HG02798 (cell line): ENCODE data around the gene EXO5.
A peak's percentile ranks its signal among the peaks of the same experiment; 100 is the strongest.
"Not testable (repeated sequence)": the region's sequence is repeated elsewhere in the genome, so short reads cannot be mapped to it uniquely, and the experiment has no call there.

Source experiments
- ATAC-seq: cut with Tn5 transposase; IDR thresholded peaks from one replicate; pipeline ENCODE4 v1.9.1; 2021; ENCODE audit warnings: mild to moderate bottlenecking; ENCODE audit not compliant: unreplicated experiment, poor library complexity

Gene EXO5, protein sequence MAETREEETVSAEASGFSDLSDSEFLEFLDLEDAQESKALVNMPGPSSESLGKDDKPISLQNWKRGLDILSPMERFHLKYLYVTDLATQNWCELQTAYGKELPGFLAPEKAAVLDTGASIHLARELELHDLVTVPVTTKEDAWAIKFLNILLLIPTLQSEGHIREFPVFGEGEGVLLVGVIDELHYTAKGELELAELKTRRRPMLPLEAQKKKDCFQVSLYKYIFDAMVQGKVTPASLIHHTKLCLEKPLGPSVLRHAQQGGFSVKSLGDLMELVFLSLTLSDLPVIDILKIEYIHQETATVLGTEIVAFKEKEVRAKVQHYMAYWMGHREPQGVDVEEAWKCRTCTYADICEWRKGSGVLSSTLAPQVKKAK

DNA sequence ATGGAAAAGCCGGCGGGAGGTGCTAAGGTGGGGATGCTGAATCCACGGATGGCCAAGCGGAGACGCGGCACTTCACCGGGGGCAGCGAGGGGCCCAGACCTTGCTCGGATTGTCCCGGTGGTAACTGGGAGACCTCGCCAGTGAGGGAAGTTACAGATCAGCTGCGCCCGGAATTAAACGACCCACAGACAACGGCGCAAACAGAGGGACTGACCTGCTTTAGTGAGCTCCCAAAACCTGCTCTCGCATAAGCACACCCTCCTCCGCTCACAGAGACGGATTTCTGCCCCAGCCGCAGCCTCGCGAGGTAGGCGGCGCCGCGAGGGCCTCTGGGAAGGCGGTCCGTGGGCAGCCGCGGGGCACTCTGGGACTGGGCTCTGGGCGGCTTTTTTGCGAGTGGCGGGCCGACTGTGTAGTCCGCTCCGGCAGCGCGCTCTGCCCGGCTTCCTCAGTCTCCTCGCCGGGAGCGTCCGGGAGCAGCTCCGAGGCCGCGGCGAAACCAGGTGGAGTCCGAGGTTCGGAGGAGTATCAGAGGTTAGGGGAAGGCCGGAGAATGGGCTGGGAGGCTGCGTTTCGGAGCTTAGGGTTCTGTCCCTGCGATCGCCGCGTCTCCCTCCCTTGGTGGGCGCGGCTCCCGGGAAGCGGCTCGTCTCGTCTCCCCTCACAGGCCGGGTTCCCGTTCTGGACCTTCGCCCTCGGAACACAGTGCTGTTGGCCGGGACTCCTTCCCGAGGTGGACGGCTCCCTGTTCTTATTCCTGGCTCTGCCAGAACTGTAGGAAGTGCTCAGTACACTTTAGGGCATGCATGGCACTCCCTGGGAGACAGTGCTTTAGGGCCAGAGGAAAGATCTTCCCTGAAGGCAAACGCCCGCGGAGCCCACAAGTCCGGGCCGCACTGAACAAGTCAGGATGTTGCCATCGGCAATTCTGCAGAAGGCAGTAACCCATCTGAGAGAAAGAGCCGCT is at the start of gene EXO5:
TSS of gene EXO5 (plus strand) at position 393 of the 967 bp plus-strand sequence. CDS start 5,778 bp downstream, outside the sequence.
- ATAC-seq = peak; percentile 92

DNA sequence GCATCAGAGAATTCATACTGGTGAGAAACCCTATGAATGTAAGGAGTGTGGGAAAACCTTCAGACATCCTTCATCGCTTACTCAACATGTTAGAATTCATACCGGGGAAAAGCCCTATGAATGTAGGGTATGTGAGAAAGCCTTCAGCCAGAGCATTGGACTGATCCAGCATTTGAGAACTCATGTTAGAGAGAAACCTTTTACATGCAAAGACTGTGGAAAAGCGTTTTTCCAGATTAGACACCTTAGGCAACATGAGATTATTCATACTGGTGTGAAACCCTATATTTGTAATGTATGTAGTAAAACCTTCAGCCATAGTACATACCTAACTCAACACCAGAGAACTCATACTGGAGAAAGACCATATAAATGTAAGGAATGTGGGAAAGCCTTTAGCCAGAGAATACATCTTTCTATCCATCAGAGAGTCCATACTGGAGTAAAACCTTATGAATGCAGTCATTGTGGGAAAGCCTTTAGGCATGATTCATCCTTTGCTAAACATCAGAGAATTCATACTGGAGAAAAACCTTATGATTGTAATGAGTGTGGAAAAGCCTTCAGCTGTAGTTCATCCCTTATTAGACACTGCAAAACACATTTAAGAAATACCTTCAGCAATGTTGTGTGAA is 45.5 kb upstream of the EXO5 start:
- ATAC-seq = no peak

DNA sequence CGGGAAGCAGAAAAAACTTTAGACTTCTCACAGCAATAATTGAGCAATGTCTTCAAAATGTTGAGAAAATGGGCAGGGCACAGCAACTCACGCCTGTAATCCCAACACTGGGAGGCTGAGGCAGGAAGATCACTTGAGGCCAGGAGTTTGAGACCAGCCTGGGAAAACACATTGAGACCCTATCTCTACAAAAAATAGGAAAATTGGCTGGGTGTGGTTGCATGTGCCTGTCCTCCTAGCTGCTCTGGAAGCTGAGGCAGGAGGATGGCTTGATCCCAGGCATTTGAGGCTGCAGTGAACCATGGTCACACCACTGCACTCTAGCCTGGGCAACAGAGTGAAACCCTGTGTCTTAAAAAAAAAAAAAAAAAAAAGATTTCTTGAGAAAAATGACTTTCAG is 39.2 kb upstream of the EXO5 start:
- ATAC-seq = no peak

DNA sequence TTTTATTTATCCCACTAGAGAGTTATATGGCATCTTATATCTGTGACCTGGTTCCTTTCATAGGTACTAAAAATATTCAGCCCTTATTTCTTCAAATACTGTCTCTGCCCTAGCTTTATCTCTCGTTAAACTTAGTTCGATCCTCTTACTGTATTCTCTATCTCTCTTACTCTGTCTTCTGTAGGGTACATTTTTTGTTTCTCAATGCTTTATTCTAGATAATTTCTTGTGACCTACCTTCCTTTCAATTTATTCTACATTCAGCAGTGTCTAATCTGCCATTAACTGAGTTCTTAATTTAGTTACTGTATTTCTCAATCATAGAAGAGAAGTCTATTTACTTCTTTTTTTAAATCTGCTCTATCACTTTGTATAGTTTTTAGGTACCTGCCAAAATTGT is 33.3 kb upstream of the EXO5 start:
- no peak for ATAC-seq

- ATAC-seq = peak; percentile 87
These were observed 31.5 kb upstream of the EXO5 start, which contains the start of gene ZFP69 for GRCh38 chr1:40476924-40477677. ZFP69 (plus strand) TSS chr1:40477290; CDS start chr1:40479362, 2,072 bp downstream.

DNA sequence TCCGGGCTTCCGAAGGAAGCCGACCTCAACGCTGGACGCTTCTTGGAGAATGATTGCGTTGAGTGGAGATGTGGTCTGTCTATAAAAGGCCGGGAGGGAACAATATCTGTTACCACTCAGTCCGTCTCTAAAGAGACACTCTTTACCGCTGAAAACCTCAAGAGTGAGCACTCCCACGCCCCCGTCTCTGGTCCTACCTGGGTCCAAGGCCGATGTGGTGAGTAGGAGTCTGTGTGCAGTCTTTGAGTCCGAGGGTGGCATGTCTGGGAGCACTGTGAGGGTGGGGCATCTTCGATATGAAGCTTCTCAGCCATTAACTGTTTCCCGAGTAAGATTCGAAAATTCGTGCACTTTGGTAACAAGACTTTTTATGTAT is 30.9 kb upstream of the EXO5 start:
- peak; percentile 35 for ATAC-seq

DNA sequence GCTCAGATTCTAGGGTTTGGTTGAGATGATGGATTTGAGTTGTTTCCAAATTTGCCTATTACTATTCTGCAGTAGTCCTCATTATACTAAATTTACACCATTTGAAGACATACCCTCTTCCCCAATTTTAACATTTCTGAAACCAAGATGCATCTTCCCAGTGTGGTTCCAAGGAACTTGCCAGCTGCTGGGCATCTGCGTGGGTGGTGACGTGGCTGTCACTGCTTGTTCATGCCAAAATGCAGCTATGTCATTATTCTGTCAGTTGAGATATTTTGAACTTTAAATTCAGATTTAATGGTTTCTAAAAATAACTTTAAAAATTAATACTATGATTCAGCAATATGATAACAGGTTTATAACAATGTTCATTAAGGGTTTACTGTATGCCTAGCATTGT is 30.3 kb upstream of the EXO5 start:
- no peak for ATAC-seq

- no peak for ATAC-seq
These were observed 29.4 kb upstream of the EXO5 start for GRCh38 chr1:40479156-40479555.

GRCh38 chr1:40495315-40495903 is 13.2 kb upstream of the EXO5 start:
- no peak for ATAC-seq

- not testable (repeated sequence) for ATAC-seq
These were observed 5.9 kb upstream of the EXO5 start for GRCh38 chr1:40502651-40503050.

DNA sequence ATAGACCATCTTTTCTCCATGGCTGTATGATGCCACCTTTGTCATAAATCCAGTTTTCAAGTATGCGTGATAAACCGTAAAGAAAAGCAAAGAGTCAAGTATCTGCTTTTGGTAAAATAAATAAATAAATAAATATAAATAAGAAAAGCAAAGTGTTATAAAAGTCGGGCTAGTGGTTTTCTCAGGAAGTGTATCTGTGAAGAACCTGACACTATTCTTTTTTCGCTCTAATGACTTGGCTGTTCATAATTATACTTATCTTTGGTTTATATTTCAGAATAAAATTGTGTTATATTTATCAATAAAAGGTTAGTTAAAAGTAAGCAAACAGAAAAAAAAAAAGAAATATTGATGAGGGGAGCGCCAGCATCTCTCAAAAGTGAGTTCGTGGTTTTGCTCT is 594 bp upstream of the EXO5 start:
- no peak for ATAC-seq

DNA sequence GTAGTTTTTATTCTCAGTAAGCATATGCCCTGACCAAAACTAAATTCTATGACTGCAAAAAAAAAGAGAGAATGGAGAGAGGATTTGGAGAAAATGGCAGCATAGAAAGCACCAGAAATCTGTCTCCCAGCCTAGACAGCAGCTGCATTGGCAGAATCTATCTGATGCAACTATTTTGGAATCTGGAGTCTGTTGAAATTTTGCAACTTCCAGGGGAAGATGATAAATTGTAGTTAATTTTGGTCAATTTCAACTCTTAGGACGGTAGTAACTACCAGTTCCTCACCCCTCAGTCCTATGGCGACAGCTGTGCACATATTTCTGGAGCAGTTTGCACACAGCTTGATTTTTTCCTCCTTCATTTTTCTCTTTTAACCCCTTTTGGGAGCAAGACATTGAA is 10.9 kb downstream of the EXO5 start:
- ATAC-seq = no peak

DNA sequence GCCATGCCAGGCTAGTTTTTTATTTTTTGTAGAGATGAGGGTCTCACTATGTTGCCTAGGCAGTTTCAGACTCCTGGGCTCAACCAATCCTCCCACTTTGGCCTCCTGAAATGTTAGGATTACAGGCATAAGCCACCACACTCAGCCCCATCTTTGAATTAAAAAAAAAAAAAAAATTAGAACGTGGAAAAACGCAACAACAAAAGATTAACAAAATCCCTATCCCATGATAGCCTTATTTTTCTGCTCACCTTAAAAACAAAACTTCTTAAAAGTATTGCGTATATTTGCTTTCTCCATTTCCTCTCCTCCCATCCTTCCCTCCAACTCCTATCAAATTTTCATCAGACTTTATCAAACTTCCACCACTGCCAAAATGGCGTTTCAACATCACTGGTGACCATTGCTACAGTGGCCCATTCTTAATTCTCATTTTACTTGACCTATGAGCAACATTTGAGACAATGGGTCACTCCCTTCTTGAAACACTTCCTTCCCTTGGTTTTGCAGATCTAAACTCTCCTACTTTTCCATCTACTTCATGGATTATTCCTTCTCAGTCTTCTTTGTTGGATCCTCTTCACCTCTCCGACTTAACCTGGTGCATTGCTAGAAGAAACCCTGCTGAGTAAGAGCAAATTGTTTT is 22.3 kb downstream of the EXO5 start:
- ATAC-seq = no peak

- peak; percentile 98 for ATAC-seq
These were observed 23.0 kb downstream of the EXO5 start, which contains the start of gene ZNF684 for GRCh38 chr1:40531381-40532061. ZNF684 (plus strand) TSS chr1:40531637; CDS start chr1:40533167, 1,530 bp downstream.

DNA sequence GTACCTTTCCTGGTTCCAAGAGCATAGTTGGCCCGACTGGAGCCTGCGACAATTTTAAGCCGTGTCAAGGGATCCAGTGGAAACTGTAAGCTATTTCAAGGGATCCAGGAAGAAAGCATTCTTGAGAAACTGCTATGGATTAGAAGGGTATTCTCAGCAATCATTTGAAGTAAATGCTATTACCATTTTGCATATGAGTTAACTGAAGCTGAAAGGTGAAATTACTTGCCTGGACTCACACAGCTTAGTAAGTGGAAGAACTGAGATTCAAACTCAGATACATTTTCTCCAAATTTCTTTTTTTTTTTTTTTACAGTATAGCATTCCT is 23.5 kb downstream of the EXO5 start:
- ATAC-seq = no peak

- no peak for ATAC-seq
These were observed 24.4 kb downstream of the EXO5 start for GRCh38 chr1:40532844-40533424.

DNA sequence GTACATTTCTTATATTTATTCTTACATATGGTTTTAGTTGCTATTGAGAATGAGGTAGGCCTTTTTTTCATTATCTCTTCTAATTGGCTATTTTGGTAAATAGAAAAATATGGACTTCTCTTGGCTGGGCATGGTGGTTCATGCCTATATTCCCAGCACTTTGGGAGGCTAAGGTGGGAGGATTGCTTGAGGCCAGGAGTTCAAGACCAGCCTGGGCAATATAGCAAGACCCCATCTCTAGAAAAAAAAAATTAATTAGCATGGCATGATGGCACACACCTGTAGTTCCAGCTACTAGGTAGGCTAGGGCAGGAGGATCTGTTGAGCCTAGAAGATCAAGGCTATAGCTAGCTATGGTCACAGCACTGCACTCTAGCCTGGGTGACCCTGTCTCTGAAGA is 26.0 kb downstream of the EXO5 start:
- no peak for ATAC-seq

DNA sequence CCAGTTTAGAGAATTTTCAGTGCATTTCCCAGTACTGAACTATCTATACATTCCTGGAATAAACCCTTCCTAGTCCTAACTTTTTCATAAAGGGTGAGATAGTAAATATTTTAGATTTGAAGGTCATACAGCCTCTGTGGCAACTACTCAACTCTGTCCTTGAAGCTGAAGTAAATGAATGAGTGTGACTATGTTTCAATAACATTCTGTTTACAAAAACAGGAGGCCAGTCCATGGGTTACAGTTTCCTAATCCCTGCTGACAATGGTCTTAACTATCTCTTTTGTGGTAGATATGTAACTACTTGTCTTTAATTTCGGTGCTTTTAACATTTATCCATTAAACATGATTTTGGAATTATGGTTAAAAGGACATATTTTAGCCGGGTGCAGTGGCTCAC is 27.2 kb downstream of the EXO5 start:
- ATAC-seq = no peak
